Measurements from ENCODE around the gene RPP14.
"Not testable (repeated sequence)": the region's sequence is repeated elsewhere in the genome, so short reads cannot be mapped to it uniquely, and the experiment has no call there.

Gene RPP14

GRCh38 chr3:58270485-58270884 is 35.6 kb upstream of the RPP14 start:
- Histone ChIP-seq H3K27ac (ENCODE audit: low read depth, low read length) (no peak overlapping the region), H3K36me3 (ENCODE audit: control insufficient read depth in 5 of 5, insufficient read depth in 5 of 5, low read length in 5 of 5) (peaks cover 8 to 54% (median 38%) of the 10 kb centered on the region in 5 donors), H3K9me3 (ENCODE audit: control insufficient read depth in 5 of 5, low read length in 5 of 5) (no peaks in the 10 kb centered on the region)

GRCh38 chr3:58271901-58272501 is 34.0 kb upstream of the RPP14 start:
- Histone ChIP-seq H3K36me3 (ENCODE audit: control insufficient read depth in 5 of 5, insufficient read depth in 5 of 5, low read length in 5 of 5) (peaks cover 8 to 52% (median 36%) of the 10 kb centered on the region in 5 donors), H3K9ac (ENCODE audit: low read length in 5 of 5) (no peak overlapping the region)

More at GRCh38 chr3:58270485-58270884, 35.6 kb upstream of the RPP14 start:
- H3K27me3 ChIP-seq (ENCODE audit: control insufficient read depth in 5 of 5, insufficient read depth in 4 of 5, low read length in 5 of 5) = no peaks in the 10 kb centered on the region
- H3K4me3 ChIP-seq (ENCODE audit: low read depth in 1 of 5, low read length in 5 of 5) = no peak overlapping the region
- H3K4me1 ChIP-seq (ENCODE audit: control insufficient read depth in 5 of 5, insufficient read depth in 5 of 5, low read length in 5 of 5) = peaks cover 0 to 10% (median 10%) of the 10 kb centered on the region in 5 donors
- no peak overlapping the region for H3K9ac ChIP-seq (ENCODE audit: low read length in 5 of 5)

GRCh38 chr3:58272891-58273290 is 33.2 kb upstream of the RPP14 start:
- peaks cover 0 to 10% (median 10%) of the 10 kb centered on the region in 5 donors for H3K4me1 ChIP-seq (ENCODE audit: control insufficient read depth in 5 of 5, insufficient read depth in 5 of 5, low read length in 5 of 5)
- no peak overlapping the region for H3K4me3 ChIP-seq (ENCODE audit: low read depth in 1 of 5, low read length in 5 of 5)
- H3K27me3 ChIP-seq (ENCODE audit: control insufficient read depth in 5 of 5, insufficient read depth in 4 of 5, low read length in 5 of 5) = no peaks in the 10 kb centered on the region
- no peak overlapping the region for H3K27ac ChIP-seq (ENCODE audit: low read depth, low read length)
- no peak overlapping the region for H3K9ac ChIP-seq (ENCODE audit: low read length in 5 of 5)
- H3K9me3 ChIP-seq (ENCODE audit: control insufficient read depth in 5 of 5, low read length in 5 of 5) = no peaks in the 10 kb centered on the region
- H3K36me3 ChIP-seq (ENCODE audit: control insufficient read depth in 5 of 5, insufficient read depth in 5 of 5, low read length in 5 of 5) = peaks cover 8 to 43% (median 34%) of the 10 kb centered on the region in 5 donors

More at GRCh38 chr3:58271901-58272501, 34.0 kb upstream of the RPP14 start:
- peaks cover 0 to 10% (median 10%) of the 10 kb centered on the region in 5 donors for H3K4me1 ChIP-seq (ENCODE audit: control insufficient read depth in 5 of 5, insufficient read depth in 5 of 5, low read length in 5 of 5)
- no peaks in the 10 kb centered on the region for H3K27me3 ChIP-seq (ENCODE audit: control insufficient read depth in 5 of 5, insufficient read depth in 4 of 5, low read length in 5 of 5)
- H3K4me3 ChIP-seq (ENCODE audit: low read depth in 1 of 5, low read length in 5 of 5) = no peak overlapping the region
- H3K9me3 ChIP-seq (ENCODE audit: control insufficient read depth in 5 of 5, low read length in 5 of 5) = no peaks in the 10 kb centered on the region
- no peak overlapping the region for H3K27ac ChIP-seq (ENCODE audit: low read depth, low read length)

GRCh38 chr3:58273362-58273761 is 32.7 kb upstream of the RPP14 start:
- peaks cover 8 to 40% (median 29%) of the 10 kb centered on the region in 5 donors for H3K36me3 ChIP-seq (ENCODE audit: control insufficient read depth in 5 of 5, insufficient read depth in 5 of 5, low read length in 5 of 5)
- H3K4me3 ChIP-seq (ENCODE audit: low read depth in 1 of 5, low read length in 5 of 5); H3K9me3 ChIP-seq (ENCODE audit: control insufficient read depth in 5 of 5, low read length in 5 of 5); H3K27me3 ChIP-seq (ENCODE audit: control insufficient read depth in 5 of 5, insufficient read depth in 4 of 5, low read length in 5 of 5); H3K9ac ChIP-seq (ENCODE audit: low read length in 5 of 5); H3K27ac ChIP-seq (ENCODE audit: low read depth, low read length): not testable (repeated sequence)
- H3K4me1 ChIP-seq (ENCODE audit: control insufficient read depth in 5 of 5, insufficient read depth in 5 of 5, low read length in 5 of 5) = peaks cover 0 to 10% (median 10%) of the 10 kb centered on the region in 5 donors

- no peaks in the 10 kb centered on the region for H3K9me3 ChIP-seq (ENCODE audit: control insufficient read depth in 5 of 5, low read length in 5 of 5)
- no peaks in the 10 kb centered on the region for H3K27me3 ChIP-seq (ENCODE audit: control insufficient read depth in 5 of 5, insufficient read depth in 4 of 5, low read length in 5 of 5)
- no peak overlapping the region for H3K4me3 ChIP-seq (ENCODE audit: low read depth in 1 of 5, low read length in 5 of 5)
- peaks cover 8 to 33% (median 23%) of the 10 kb centered on the region in 5 donors for H3K36me3 ChIP-seq (ENCODE audit: control insufficient read depth in 5 of 5, insufficient read depth in 5 of 5, low read length in 5 of 5)
- no peak overlapping the region for H3K9ac ChIP-seq (ENCODE audit: low read length in 5 of 5)
- no peak overlapping the region for H3K27ac ChIP-seq (ENCODE audit: low read depth, low read length)
- H3K4me1 ChIP-seq (ENCODE audit: control insufficient read depth in 5 of 5, insufficient read depth in 5 of 5, low read length in 5 of 5) = peaks cover 0 to 10% (median 10%) of the 10 kb centered on the region in 5 donors
Measured at GRCh38 chr3:58274027-58274614, 31.9 kb upstream of the RPP14 start.

GRCh38 chr3:58281069-58281468 is 25.0 kb upstream of the RPP14 start:
- H3K36me3 ChIP-seq (ENCODE audit: control insufficient read depth in 5 of 5, insufficient read depth in 5 of 5, low read length in 5 of 5) = peaks cover 3 to 50% (median 25%) of the 10 kb centered on the region in 5 donors
- no peak overlapping the region for H3K9ac ChIP-seq (ENCODE audit: low read length in 5 of 5)
- no peaks in the 10 kb centered on the region for H3K27me3 ChIP-seq (ENCODE audit: control insufficient read depth in 5 of 5, insufficient read depth in 4 of 5, low read length in 5 of 5)

GRCh38 chr3:58285334-58285733 is 20.7 kb upstream of the RPP14 start:
- no peak overlapping the region for H3K9ac ChIP-seq (ENCODE audit: low read length in 5 of 5)
- H3K36me3 ChIP-seq (ENCODE audit: control insufficient read depth in 5 of 5, insufficient read depth in 5 of 5, low read length in 5 of 5) = peaks cover 7 to 71% (median 43%) of the 10 kb centered on the region in 5 donors
- H3K27ac ChIP-seq (ENCODE audit: low read depth, low read length) = no peak overlapping the region
- no peak overlapping the region for H3K4me3 ChIP-seq (ENCODE audit: low read depth in 1 of 5, low read length in 5 of 5)
- no peaks in the 10 kb centered on the region for H3K9me3 ChIP-seq (ENCODE audit: control insufficient read depth in 5 of 5, low read length in 5 of 5)
- no peaks in the 10 kb centered on the region for H3K27me3 ChIP-seq (ENCODE audit: control insufficient read depth in 5 of 5, insufficient read depth in 4 of 5, low read length in 5 of 5)
- H3K4me1 ChIP-seq (ENCODE audit: control insufficient read depth in 5 of 5, insufficient read depth in 5 of 5, low read length in 5 of 5) = no peaks in the 10 kb centered on the region

More at GRCh38 chr3:58281069-58281468, 25.0 kb upstream of the RPP14 start:
- H3K27ac ChIP-seq (ENCODE audit: low read depth, low read length) = no peak overlapping the region
- H3K4me1 ChIP-seq (ENCODE audit: control insufficient read depth in 5 of 5, insufficient read depth in 5 of 5, low read length in 5 of 5) = no peaks in the 10 kb centered on the region
- H3K9me3 ChIP-seq (ENCODE audit: control insufficient read depth in 5 of 5, low read length in 5 of 5) = no peaks in the 10 kb centered on the region
- no peak overlapping the region for H3K4me3 ChIP-seq (ENCODE audit: low read depth in 1 of 5, low read length in 5 of 5)

GRCh38 chr3:58287354-58287753 is 18.7 kb upstream of the RPP14 start:
- H3K27me3 ChIP-seq (ENCODE audit: control insufficient read depth in 5 of 5, insufficient read depth in 4 of 5, low read length in 5 of 5) = no peaks in the 10 kb centered on the region
- no peak overlapping the region for H3K27ac ChIP-seq (ENCODE audit: low read depth, low read length)
- no peaks in the 10 kb centered on the region for H3K4me1 ChIP-seq (ENCODE audit: control insufficient read depth in 5 of 5, insufficient read depth in 5 of 5, low read length in 5 of 5)
- H3K9ac ChIP-seq (ENCODE audit: low read length in 5 of 5) = no peak overlapping the region
- peaks cover 4 to 63% (median 39%) of the 10 kb centered on the region in 5 donors for H3K36me3 ChIP-seq (ENCODE audit: control insufficient read depth in 5 of 5, insufficient read depth in 5 of 5, low read length in 5 of 5)
- H3K9me3 ChIP-seq (ENCODE audit: control insufficient read depth in 5 of 5, low read length in 5 of 5) = no peaks in the 10 kb centered on the region
- H3K4me3 ChIP-seq (ENCODE audit: low read depth in 1 of 5, low read length in 5 of 5) = no peak overlapping the region

GRCh38 chr3:58288011-58288728 is 17.9 kb upstream of the RPP14 start:
- Histone ChIP-seq H3K4me3 (ENCODE audit: low read depth in 1 of 5, low read length in 5 of 5) (no peak overlapping the region), H3K27me3 (ENCODE audit: control insufficient read depth in 5 of 5, insufficient read depth in 4 of 5, low read length in 5 of 5) (no peaks in the 10 kb centered on the region), H3K9ac (ENCODE audit: low read length in 5 of 5) (no peak overlapping the region), H3K36me3 (ENCODE audit: control insufficient read depth in 5 of 5, insufficient read depth in 5 of 5, low read length in 5 of 5) (peaks cover 4 to 61% (median 37%) of the 10 kb centered on the region in 5 donors), H3K4me1 (ENCODE audit: control insufficient read depth in 5 of 5, insufficient read depth in 5 of 5, low read length in 5 of 5) (no peaks in the 10 kb centered on the region), H3K9me3 (ENCODE audit: control insufficient read depth in 5 of 5, low read length in 5 of 5) (no peaks in the 10 kb centered on the region), H3K27ac (ENCODE audit: low read depth, low read length) (no peak overlapping the region)

Measured in subcutaneous abdominal adipose tissue (tissue), 5 donors.